ENCODE measurements around the gene SMYD4. TPM values are rescaled to one million over a fixed set of nuclear protein-coding genes. Genes with fewer than 3 reads are reported as not detected.

SMYD4 gene
- total RNA-seq, 1 experiment from 2014 or later: 28.1 TPM

DNA sequence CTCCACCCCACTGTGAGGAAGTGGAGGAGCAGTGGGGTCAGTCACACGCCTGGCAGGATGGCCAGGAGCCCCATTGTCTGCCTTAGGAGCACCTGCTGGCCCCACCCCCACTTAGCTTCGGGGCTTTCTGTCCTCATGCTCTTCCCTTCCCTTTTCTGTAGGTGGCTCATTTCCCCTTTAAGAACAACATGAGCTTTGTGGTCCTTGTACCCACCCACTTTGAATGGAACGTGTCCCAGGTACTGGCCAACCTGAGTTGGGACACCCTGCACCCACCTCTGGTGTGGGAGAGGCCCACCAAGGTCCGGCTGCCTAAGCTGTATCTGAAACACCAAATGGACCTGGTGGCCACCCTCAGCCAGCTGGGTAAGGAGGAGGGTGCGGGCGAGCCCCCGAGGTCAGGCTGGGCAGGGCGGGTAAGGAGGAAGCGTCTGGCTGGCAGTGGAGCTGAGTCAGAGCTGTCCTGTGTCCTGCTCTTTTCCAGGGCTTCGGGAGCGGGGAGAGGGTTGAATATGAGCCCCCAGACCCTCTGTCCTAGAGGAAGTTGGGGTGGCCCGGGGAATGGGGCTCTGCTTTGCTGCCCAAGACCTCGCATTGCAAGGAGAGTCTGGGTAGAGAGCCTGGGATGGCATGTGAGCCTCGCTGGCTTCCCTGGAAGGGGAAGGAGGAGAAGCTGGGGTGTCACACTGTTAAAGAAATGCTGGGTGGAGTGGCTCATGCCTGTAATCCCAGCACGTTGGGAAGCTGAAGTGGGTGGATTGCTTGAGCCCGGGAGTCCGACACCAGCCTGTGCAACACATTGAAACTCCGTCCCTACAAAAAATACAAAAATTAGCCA, 77.1 kb downstream of the SMYD4 start:
- TF ChIP-seq EZH2 (IDR thresholded peaks at IDR 0.05; ENCODE audit: borderline replicate concordance, low read depth, low read length, poor library complexity, severe bottlenecking): no peak
- TF ChIP-seq, protein P1, sequence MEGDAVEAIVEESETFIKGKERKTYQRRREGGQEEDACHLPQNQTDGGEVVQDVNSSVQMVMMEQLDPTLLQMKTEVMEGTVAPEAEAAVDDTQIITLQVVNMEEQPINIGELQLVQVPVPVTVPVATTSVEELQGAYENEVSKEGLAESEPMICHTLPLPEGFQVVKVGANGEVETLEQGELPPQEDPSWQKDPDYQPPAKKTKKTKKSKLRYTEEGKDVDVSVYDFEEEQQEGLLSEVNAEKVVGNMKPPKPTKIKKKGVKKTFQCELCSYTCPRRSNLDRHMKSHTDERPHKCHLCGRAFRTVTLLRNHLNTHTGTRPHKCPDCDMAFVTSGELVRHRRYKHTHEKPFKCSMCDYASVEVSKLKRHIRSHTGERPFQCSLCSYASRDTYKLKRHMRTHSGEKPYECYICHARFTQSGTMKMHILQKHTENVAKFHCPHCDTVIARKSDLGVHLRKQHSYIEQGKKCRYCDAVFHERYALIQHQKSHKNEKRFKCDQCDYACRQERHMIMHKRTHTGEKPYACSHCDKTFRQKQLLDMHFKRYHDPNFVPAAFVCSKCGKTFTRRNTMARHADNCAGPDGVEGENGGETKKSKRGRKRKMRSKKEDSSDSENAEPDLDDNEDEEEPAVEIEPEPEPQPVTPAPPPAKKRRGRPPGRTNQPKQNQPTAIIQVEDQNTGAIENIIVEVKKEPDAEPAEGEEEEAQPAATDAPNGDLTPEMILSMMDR (conservative IDR thresholded peaks at IDR 0.05; ENCODE audit: low read depth, low read length): no peak
- no peaks in the 10 kb centered on the region for H3K4me1 ChIP-seq (ENCODE audit: insufficient read depth, low read length, poor library complexity, severe bottlenecking)
- DNase-seq (ENCODE audit: low spot score): no peak
- ChIA-PET CTCF (no interaction called here), POLR2A (ENCODE audit: low non-redundant PET) (no interaction called here)
- H3K27me3 ChIP-seq (replicated peaks; ENCODE audit: insufficient read depth, low read depth, low read length, poor library complexity): no peaks in the 10 kb centered on the region
- no peaks in the 10 kb centered on the region for H3K36me3 ChIP-seq (ENCODE audit: insufficient read depth, low read length, poor library complexity, severe bottlenecking)
- intact Hi-C loops (cut with micrococcal nuclease; ENCODE audit: unreplicated experiment): no loop called here
- no peak overlapping the region for H3K27ac ChIP-seq (ENCODE audit: low read depth, low read length, poor library complexity, severe bottlenecking)
- H3K4me3 ChIP-seq (ENCODE audit: low read depth, low read length, poor library complexity, severe bottlenecking): no peak overlapping the region
- BruUV-seq (replicated peaks): no TSS peak
- H3K9me3 ChIP-seq (ENCODE audit: low read depth, low read length, poor library complexity, severe bottlenecking): no peaks in the 10 kb centered on the region

DNA sequence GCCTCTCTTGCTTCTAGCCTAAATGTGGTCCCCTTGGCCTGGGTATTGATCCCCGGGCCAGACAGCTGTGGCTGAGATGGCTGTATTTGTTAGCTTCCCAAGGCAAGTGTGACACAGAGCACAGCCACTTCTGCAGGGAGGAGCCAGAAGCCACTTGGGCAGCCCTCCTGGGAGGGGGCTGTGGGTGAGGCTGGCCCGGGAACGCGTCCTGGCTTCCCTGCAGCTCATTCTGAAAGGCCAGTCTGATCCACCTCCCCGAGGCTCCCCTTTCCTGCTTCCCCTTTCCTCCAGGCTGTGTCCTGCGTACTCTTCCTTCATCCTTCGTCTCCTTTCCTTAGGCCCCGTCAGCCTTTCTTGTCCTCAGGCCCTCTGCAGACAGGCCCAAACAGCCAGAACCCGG, 79.1 kb downstream of the SMYD4 start:
- no peaks in the 10 kb centered on the region for H3K4me1 ChIP-seq (ENCODE audit: insufficient read depth, low read length, poor library complexity, severe bottlenecking)
- no TSS peak for BruUV-seq (replicated peaks)
- TF ChIP-seq, protein P1 (conservative IDR thresholded peaks at IDR 0.05; ENCODE audit: low read depth, low read length): no peak
- TF ChIP-seq EZH2 (IDR thresholded peaks at IDR 0.05; ENCODE audit: borderline replicate concordance, low read depth, low read length, poor library complexity, severe bottlenecking): no peak
- ChIA-PET POLR2A (ENCODE audit: low non-redundant PET) (no interaction called here), CTCF (interaction anchor here (0.5 kb wide), 1 partner anchor 35 kb away, joined by 3 read pairs; no protein-coding TSS in a partner anchor)
- intact Hi-C loops (cut with micrococcal nuclease; ENCODE audit: unreplicated experiment): no loop called here
- no peaks in the 10 kb centered on the region for H3K9me3 ChIP-seq (ENCODE audit: low read depth, low read length, poor library complexity, severe bottlenecking)
- H3K4me3 ChIP-seq (ENCODE audit: low read depth, low read length, poor library complexity, severe bottlenecking): no peak overlapping the region
- DNase-seq (ENCODE audit: low spot score): no peak
- no peaks in the 10 kb centered on the region for H3K36me3 ChIP-seq (ENCODE audit: insufficient read depth, low read length, poor library complexity, severe bottlenecking)
- H3K27me3 ChIP-seq (replicated peaks; ENCODE audit: insufficient read depth, low read depth, low read length, poor library complexity): no peaks in the 10 kb centered on the region
- no peak overlapping the region for H3K27ac ChIP-seq (ENCODE audit: low read depth, low read length, poor library complexity, severe bottlenecking)

DNA sequence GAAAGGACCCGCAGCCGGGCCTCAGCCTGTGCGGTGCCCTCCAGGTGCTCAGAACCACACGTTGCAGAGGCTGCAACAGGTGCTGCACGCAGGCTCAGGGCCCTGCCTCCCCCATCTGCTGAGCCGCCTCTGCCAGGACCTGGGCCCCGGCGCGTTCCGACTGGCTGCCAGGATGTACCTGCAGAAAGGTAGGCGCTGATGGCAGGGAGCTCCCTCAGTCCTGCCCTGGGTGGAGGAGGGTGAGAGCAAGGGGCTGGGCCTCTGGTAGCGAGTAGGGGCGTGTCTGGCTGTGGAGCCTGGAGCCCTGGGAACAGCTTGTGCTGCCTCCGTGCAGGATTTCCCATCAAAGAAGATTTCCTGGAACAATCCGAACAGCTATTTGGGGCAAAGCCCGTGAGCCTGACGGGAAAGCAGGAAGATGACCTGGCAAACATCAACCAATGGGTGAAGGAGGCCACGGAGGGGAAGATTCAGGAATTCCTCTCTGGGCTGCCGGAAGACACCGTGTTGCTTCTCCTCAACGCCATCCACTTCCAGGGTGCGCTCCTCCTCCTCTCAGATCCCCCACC, 82.6 kb downstream of the SMYD4 start:
- H3K9me3 ChIP-seq (ENCODE audit: low read depth, low read length, poor library complexity, severe bottlenecking): no peaks in the 10 kb centered on the region
- BruUV-seq (replicated peaks): no TSS peak
- no peak for TF ChIP-seq EZH2 (IDR thresholded peaks at IDR 0.05; ENCODE audit: borderline replicate concordance, low read depth, low read length, poor library complexity, severe bottlenecking)
- TF ChIP-seq, protein P1 (conservative IDR thresholded peaks at IDR 0.05; ENCODE audit: low read depth, low read length): no peak
- DNase-seq (ENCODE audit: low spot score): no peak
- POLR2A ChIA-PET (ENCODE audit: low non-redundant PET): no interaction called here
- H3K36me3 ChIP-seq (ENCODE audit: insufficient read depth, low read length, poor library complexity, severe bottlenecking): no peaks in the 10 kb centered on the region
- no peak overlapping the region for H3K4me3 ChIP-seq (ENCODE audit: low read depth, low read length, poor library complexity, severe bottlenecking)
- intact Hi-C loops (cut with micrococcal nuclease; ENCODE audit: unreplicated experiment): no loop called here
- H3K4me1 ChIP-seq (ENCODE audit: insufficient read depth, low read length, poor library complexity, severe bottlenecking): no peaks in the 10 kb centered on the region
- no peaks in the 10 kb centered on the region for H3K27me3 ChIP-seq (replicated peaks; ENCODE audit: insufficient read depth, low read depth, low read length, poor library complexity)
- H3K27ac ChIP-seq (ENCODE audit: low read depth, low read length, poor library complexity, severe bottlenecking): no peak overlapping the region
- CTCF ChIA-PET: no interaction called here
